Muscle of leg (tissue), 11 donors: Measurements from ENCODE around the gene CHML. TPM values are rescaled to one million over a fixed set of nuclear protein-coding genes. Genes with fewer than 3 reads are reported as not detected.

ENCODE experiments used
- DNase-seq: peaks from one replicate; pipeline ENCODE4 v3.0.0; 2013
- H3K27ac ChIP-seq: one replicate; pipeline ENCODE4 v1.5.1; 2013; ENCODE audit warnings: mild to moderate bottlenecking, low read length, control low read depth
- H3K27me3 ChIP-seq: one replicate; pipeline ENCODE4 v1.6.1; 2013; ENCODE audit warnings: low read length; ENCODE audit not compliant: control insufficient read depth, insufficient read depth
- H3K36me3 ChIP-seq: one replicate; pipeline ENCODE4 v1.6.1; 2013; ENCODE audit warnings: low read length; ENCODE audit not compliant: control insufficient read depth, insufficient read depth
- H3K4me1 ChIP-seq: one replicate; pipeline ENCODE4 v1.6.1; 2013; ENCODE audit warnings: low read length; ENCODE audit not compliant: control insufficient read depth, insufficient read depth
- H3K4me3 ChIP-seq: one replicate; pipeline ENCODE4 v1.5.1; 2013; ENCODE audit warnings: low read length, control low read depth
- H3K9me3 ChIP-seq: replicated peaks from 2 replicates; pipeline ENCODE4 v1.6.1; 2013; ENCODE audit warnings: low read depth, low read length; ENCODE audit not compliant: control insufficient read depth
- WGBS: methylation state at CpG from one replicate; pipeline ENCODE4 v1.1.5; 2013; ENCODE audit warnings: missing lambda C conversion rate; ENCODE audit not compliant: insufficient coverage; 5-methylcytosine and 5-hydroxymethylcytosine counted together
- polyA plus RNA-seq, 8 donors: library from polyadenylated mRNA; unstranded; fragments of 120-200 nt; gene quantifications; one replicate each; pipeline versions ENCODE4 v1.2.1 to v1.2.3, GENCODE V29; 2013; ENCODE audit warnings: inconsistent platforms in 1 of 8, low replicate concordance in 1 of 8; ENCODE audit not compliant: insufficient read length in 8 of 8, insufficient read depth in 1 of 8
- total RNA-seq: library from RNA; stranded (reverse); fragments of 120-200 nt; gene quantifications from one replicate; pipeline ENCODE4 v1.2.4, GENCODE V29; 2013

Gene CHML
- total and polyA plus RNA-seq, 9 donors = 6.5 to 16.7 (median 11.8) TPM

GRCh38 chr1:241611736-241612135, 28.4 kb downstream of the CHML start:
- H3K27ac ChIP-seq = no peak overlapping the region

GRCh38 chr1:241611063-241611462, 29.1 kb downstream of the CHML start:
- no peak overlapping the region for H3K4me3 ChIP-seq
- H3K4me1 ChIP-seq = no peaks in the 10 kb centered on the region
- DNase-seq = peak; percentile 72
- H3K36me3 ChIP-seq = no peaks in the 10 kb centered on the region
- no peak overlapping the region for H3K27ac ChIP-seq
- no peaks in the 10 kb centered on the region for H3K27me3 ChIP-seq
- H3K9me3 ChIP-seq = no peaks in the 10 kb centered on the region
- no CpG with 5 or more reads among the region's 3 CpGs for WGBS

More at GRCh38 chr1:241611736-241612135, 28.4 kb downstream of the CHML start:
- Histone ChIP-seq H3K9me3 (no peaks in the 10 kb centered on the region), H3K36me3 (no peaks in the 10 kb centered on the region), H3K4me1 (no peaks in the 10 kb centered on the region), H3K27me3 (no peaks in the 10 kb centered on the region), H3K4me3 (no peak overlapping the region)
- no peak for DNase-seq
- WGBS = 75% methylated on average over 1 of the region's 1 CpG

GRCh38 chr1:241610056-241610815, 29.9 kb downstream of the CHML start:
- no peak overlapping the region for H3K4me3 ChIP-seq
- no peaks in the 10 kb centered on the region for H3K36me3 ChIP-seq
- no peak for DNase-seq
- H3K27ac ChIP-seq = no peak overlapping the region
- no peaks in the 10 kb centered on the region for H3K4me1 ChIP-seq
- no peaks in the 10 kb centered on the region for H3K9me3 ChIP-seq
- no peaks in the 10 kb centered on the region for H3K27me3 ChIP-seq
- WGBS = 50% methylated on average over 6 of the region's 8 CpGs

GRCh38 chr1:241608379-241609033, 31.7 kb downstream of the CHML start:
- no peak overlapping the region for H3K4me3 ChIP-seq
- H3K27me3 ChIP-seq = no peaks in the 10 kb centered on the region
- H3K36me3 ChIP-seq = no peaks in the 10 kb centered on the region
- H3K9me3 ChIP-seq = no peaks in the 10 kb centered on the region
- no peaks in the 10 kb centered on the region for H3K4me1 ChIP-seq
- DNase-seq = no peak
- WGBS = 17% methylated on average over 1 of the region's 3 CpGs
- no peak overlapping the region for H3K27ac ChIP-seq

- no peaks in the 10 kb centered on the region for H3K4me1 ChIP-seq
- H3K36me3 ChIP-seq = no peaks in the 10 kb centered on the region
- no peaks in the 10 kb centered on the region for H3K9me3 ChIP-seq
- no peak for DNase-seq
- H3K4me3 ChIP-seq = no peak overlapping the region
- no peaks in the 10 kb centered on the region for H3K27me3 ChIP-seq
- no peak overlapping the region for H3K27ac ChIP-seq
Observed at GRCh38 chr1:241607497-241607896, 32.7 kb downstream of the CHML start.

GRCh38 chr1:241606544-241606943, 33.6 kb downstream of the CHML start:
- DNase-seq = no peak
- H3K4me3 ChIP-seq = no peak overlapping the region
- 78% methylated on average over 3 of the region's 5 CpGs for WGBS

GRCh38 chr1:241605146-241605805, 34.9 kb downstream of the CHML start:
- 76% methylated on average over 3 of the region's 9 CpGs for WGBS
- H3K4me3 ChIP-seq = no peak overlapping the region
- no peaks in the 10 kb centered on the region for H3K27me3 ChIP-seq
- no peak for DNase-seq
- H3K9me3 ChIP-seq = no peaks in the 10 kb centered on the region
- H3K27ac ChIP-seq = no peak overlapping the region
- H3K4me1 ChIP-seq = no peaks in the 10 kb centered on the region
- H3K36me3 ChIP-seq = peaks cover 5% of the 10 kb centered on the region

More at GRCh38 chr1:241606544-241606943, 33.6 kb downstream of the CHML start:
- Histone ChIP-seq H3K9me3 (no peaks in the 10 kb centered on the region), H3K27ac (no peak overlapping the region), H3K36me3 (peaks cover 2% of the 10 kb centered on the region), H3K27me3 (no peaks in the 10 kb centered on the region), H3K4me1 (no peaks in the 10 kb centered on the region)

- no peaks in the 10 kb centered on the region for H3K4me1 ChIP-seq
- peaks cover 5% of the 10 kb centered on the region for H3K36me3 ChIP-seq
- 83% methylated on average over 1 of the region's 3 CpGs for WGBS
- peak; percentile 10 for DNase-seq
- no peaks in the 10 kb centered on the region for H3K9me3 ChIP-seq
- no peak overlapping the region for H3K4me3 ChIP-seq
- H3K27ac ChIP-seq = no peak overlapping the region
- H3K27me3 ChIP-seq = no peaks in the 10 kb centered on the region
Observed at GRCh38 chr1:241603731-241604245, 36.4 kb downstream of the CHML start.

GRCh38 chr1:241600496-241600901, 39.7 kb downstream of the CHML start:
- WGBS = 80% methylated on average over 1 of the region's 2 CpGs

GRCh38 chr1:241598249-241598648, 41.9 kb downstream of the CHML start:
- Histone ChIP-seq H3K9me3 (no peaks in the 10 kb centered on the region), H3K36me3 (peaks cover 7% of the 10 kb centered on the region), H3K4me1 (no peaks in the 10 kb centered on the region), H3K27me3 (no peaks in the 10 kb centered on the region), H3K4me3 (no peak overlapping the region), H3K27ac (no peak overlapping the region)
- no peak for DNase-seq
- WGBS = 60% methylated on average over 1 of the region's 3 CpGs

More at GRCh38 chr1:241600496-241600901, 39.7 kb downstream of the CHML start:
- no peak for DNase-seq
- Histone ChIP-seq H3K27me3 (no peaks in the 10 kb centered on the region), H3K36me3 (peaks cover 5% of the 10 kb centered on the region), H3K4me1 (no peaks in the 10 kb centered on the region), H3K27ac (no peak overlapping the region), H3K9me3 (no peaks in the 10 kb centered on the region), H3K4me3 (no peak overlapping the region)
